Left ventricle myocardium inferior (tissue), 1 donor: ENCODE measurements around the gene ADAP1. TPM values are rescaled to one million over a fixed set of nuclear protein-coding genes. Genes with fewer than 3 reads are reported as not detected.

ENCODE experiments used
- DNase-seq: peaks from one replicate; pipeline ENCODE4 v3.0.0-alpha.2; 2020
- H3K27ac ChIP-seq: fragments of 200-600 bp; replicated peaks from 2 replicates; pipeline ENCODE4 v1.8.0; 2021
- H3K27me3 ChIP-seq: fragments of 200-600 bp; 2 replicates; pipeline ENCODE4 v1.8.0; 2021; ENCODE audit warnings: low read depth
- H3K36me3 ChIP-seq: fragments of 200-600 bp; 2 replicates; pipeline ENCODE4 v1.8.0; 2021
- H3K4me1 ChIP-seq: fragments of 200-600 bp; 2 replicates; pipeline ENCODE4 v1.8.0; 2021
- H3K4me3 ChIP-seq: fragments of 200-600 bp; 2 replicates; pipeline ENCODE4 v1.8.0; 2021; ENCODE audit warnings: mild to moderate bottlenecking, moderate library complexity
- H3K9me3 ChIP-seq: fragments of 200-600 bp; replicated peaks from 2 replicates; pipeline ENCODE4 v1.8.0; 2021
- intact Hi-C: fragments of 100-400 bp; cut with micrococcal nuclease; formaldehyde crosslinking; loops from one replicate; pipeline ENCODE4 v1.11.0; 2022
- total RNA-seq: library from RNA; stranded (reverse); fragmentation: NEBNext Ultra II Directional; extraction: Animal tissue kit (Norgen Biotek cat#: 25700); gene quantifications from one replicate; pipeline ENCODE4 v1.2.1, GENCODE V29; 2021
- TF ChIP-seq, protein P1 (sequence below): fragments of 200-600 bp; IDR thresholded peaks from 2 replicates; pipeline ENCODE4 v1.8.0; 2021; ENCODE audit warnings: antibody characterized with exemption, mild to moderate bottlenecking, borderline replicate concordance
- donor health status: DM: no; HTN: yes; CAD: no; lungs with severe emphysema.

ADAP1 gene
- total RNA-seq, 1 donor from 2014 or later, result 8.4 TPM

- H3K27ac ChIP-seq, result no peak overlapping the region
- H3K4me1 ChIP-seq, result peaks cover 92% of the 10 kb centered on the region
- H3K4me3 ChIP-seq, result no peak overlapping the region
- peaks cover 12% of the 10 kb centered on the region for H3K36me3 ChIP-seq
- DNase-seq, result no peak
- TF ChIP-seq, protein P1, sequence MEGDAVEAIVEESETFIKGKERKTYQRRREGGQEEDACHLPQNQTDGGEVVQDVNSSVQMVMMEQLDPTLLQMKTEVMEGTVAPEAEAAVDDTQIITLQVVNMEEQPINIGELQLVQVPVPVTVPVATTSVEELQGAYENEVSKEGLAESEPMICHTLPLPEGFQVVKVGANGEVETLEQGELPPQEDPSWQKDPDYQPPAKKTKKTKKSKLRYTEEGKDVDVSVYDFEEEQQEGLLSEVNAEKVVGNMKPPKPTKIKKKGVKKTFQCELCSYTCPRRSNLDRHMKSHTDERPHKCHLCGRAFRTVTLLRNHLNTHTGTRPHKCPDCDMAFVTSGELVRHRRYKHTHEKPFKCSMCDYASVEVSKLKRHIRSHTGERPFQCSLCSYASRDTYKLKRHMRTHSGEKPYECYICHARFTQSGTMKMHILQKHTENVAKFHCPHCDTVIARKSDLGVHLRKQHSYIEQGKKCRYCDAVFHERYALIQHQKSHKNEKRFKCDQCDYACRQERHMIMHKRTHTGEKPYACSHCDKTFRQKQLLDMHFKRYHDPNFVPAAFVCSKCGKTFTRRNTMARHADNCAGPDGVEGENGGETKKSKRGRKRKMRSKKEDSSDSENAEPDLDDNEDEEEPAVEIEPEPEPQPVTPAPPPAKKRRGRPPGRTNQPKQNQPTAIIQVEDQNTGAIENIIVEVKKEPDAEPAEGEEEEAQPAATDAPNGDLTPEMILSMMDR, result no peak
- intact Hi-C loops, result no loop called here
- H3K27me3 ChIP-seq, result no peaks in the 10 kb centered on the region
- H3K9me3 ChIP-seq, result no peaks in the 10 kb centered on the region
These were observed 72.8 kb downstream of the ADAP1 start for GRCh38 chr7:881441-882234.

GRCh38 chr7:880450-880849 lies 74.0 kb downstream of the ADAP1 start:
- Histone ChIP-seq H3K36me3 (peaks cover 6% of the 10 kb centered on the region), H3K4me3 (no peak overlapping the region), H3K27me3 (no peaks in the 10 kb centered on the region), H3K9me3 (no peaks in the 10 kb centered on the region), H3K27ac (peak overlapping the region; percentile 59), H3K4me1 (peaks cover 86% of the 10 kb centered on the region)
- intact Hi-C loops, result no loop called here
- DNase-seq, result no peak
- TF ChIP-seq, protein P1, result no peak

DNA sequence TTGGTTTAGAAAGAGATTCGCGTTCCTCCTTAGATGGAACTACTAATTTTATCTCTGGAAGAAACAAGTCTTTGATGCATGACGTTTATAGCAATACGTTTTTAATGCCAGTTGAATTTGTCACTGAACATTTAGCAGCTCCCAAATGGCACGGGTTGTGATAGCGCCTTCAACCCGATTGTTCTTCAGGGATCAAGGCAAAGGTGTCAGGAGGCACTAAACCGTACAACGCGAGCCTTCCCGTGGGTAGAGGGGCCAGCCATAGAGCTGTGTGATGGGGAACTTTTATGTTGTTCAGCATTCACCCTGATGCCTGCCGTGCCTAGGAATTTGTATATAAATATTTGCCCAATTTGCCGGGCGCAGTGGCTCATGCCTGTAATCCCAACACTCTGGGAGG lies 74.8 kb downstream of the ADAP1 start:
- H3K4me3 ChIP-seq, result no peak overlapping the region
- intact Hi-C loops, result no loop called here
- no peak for DNase-seq

GRCh38 chr7:879093-879492 lies 75.4 kb downstream of the ADAP1 start:
- DNase-seq, result no peak
- Histone ChIP-seq H3K9me3 (no peaks in the 10 kb centered on the region), H3K27me3 (no peaks in the 10 kb centered on the region), H3K4me1 (peaks cover 86% of the 10 kb centered on the region), H3K27ac (peak overlapping the region; percentile 59), H3K4me3 (peak overlapping the region; percentile 94), H3K36me3 (peaks cover 9% of the 10 kb centered on the region)
- intact Hi-C loops, result no loop called here
- TF ChIP-seq, protein P1, result no peak

More for the DNA sequence above, 74.8 kb downstream of the ADAP1 start:
- TF ChIP-seq, protein P1, result no peak
- no peaks in the 10 kb centered on the region for H3K27me3 ChIP-seq
- peaks cover 6% of the 10 kb centered on the region for H3K36me3 ChIP-seq
- H3K9me3 ChIP-seq, result no peaks in the 10 kb centered on the region
- H3K27ac ChIP-seq, result peak overlapping the region; percentile 59
- H3K4me1 ChIP-seq, result peaks cover 86% of the 10 kb centered on the region

DNA sequence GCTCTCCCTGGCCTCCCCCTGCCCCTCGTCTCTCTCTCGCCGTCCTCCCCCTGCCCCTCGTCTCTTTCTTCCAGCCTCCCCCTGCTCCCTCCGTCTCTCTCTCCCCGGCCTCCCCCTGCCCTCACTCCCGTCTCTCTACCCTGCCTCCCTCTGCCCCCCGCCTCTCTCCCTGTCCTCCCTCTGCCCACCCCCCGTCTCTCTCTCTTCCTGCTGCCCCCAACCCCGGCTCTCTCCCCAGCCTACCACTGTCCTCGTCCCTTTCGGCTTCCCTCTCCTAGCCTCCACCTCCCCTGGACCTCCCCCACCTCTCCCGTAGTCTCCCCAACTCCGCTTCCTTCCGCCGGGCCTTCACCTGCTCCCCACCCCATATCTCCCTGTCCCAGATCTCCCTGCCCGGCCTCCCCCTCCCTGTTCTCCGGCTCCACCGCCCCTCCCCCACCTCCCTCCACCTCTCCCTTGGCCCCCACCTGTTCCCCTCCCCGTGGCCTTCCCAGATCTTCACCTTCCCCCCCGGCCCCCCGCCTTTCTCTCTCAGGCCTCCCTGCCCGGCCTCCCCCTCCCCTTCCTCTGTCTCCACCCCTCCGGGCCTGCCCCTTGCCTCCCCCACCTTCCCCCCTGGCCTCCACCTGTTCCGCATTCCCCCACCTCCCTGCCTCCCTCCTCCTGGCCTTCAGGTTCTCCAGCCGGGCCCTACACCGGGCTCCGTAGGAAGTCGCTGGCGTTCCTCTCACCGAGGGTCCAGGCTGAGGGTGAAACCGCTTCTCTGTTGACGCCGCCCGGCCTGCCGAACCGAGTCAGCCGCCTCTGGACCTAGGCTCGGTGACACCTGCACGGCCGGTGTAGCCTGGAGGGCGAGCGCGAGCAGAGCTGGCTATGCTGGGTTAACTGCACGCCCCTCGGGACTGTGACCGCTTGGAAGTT lies 76.9 kb downstream of the ADAP1 start:
- Histone ChIP-seq H3K4me1 (peaks cover 86% of the 10 kb centered on the region), H3K27ac (peak overlapping the region; percentile 95), H3K4me3 (peak overlapping the region; percentile 94), H3K27me3 (no peaks in the 10 kb centered on the region), H3K9me3 (no peaks in the 10 kb centered on the region), H3K36me3 (peaks cover 22% of the 10 kb centered on the region)
- intact Hi-C loops, result no loop called here
- no peak for DNase-seq
- TF ChIP-seq, protein P1, result no peak
